WTC11 (cell line): ENCODE measurements around the gene HMGCS2. TPM values are rescaled to one million over a fixed set of nuclear protein-coding genes. Genes with fewer than 3 reads are reported as not detected.

Experiments
- ATAC-seq: fragments of 200-7000 bp; cut with Tn5 transposase; 2 replicates; pipeline ENCODE4 v1.10.0; 2021; ENCODE audit warnings: mild to moderate bottlenecking, moderate library complexity
- CTCF ChIA-PET: fragments of 300-600 bp; sonication (Branson Sonifier 250); formaldehyde crosslinking; loops from one replicate; lab custom pipeline; 2021; ENCODE audit warnings: antibody characterized with exemption; lab: Charles Lee
- POLR2A ChIA-PET: fragments of 350-600 bp; sonication (Branson Sonifier 250); formaldehyde crosslinking; loops from one replicate; lab custom pipeline; 2021; ENCODE audit warnings: antibody characterized with exemption; lab: Charles Lee
- DNase-seq: peaks from one replicate; pipeline ENCODE4 v3.0.0; 2021; ENCODE audit warnings: low spot score
- H3K27ac Mint-ChIP-seq: 2 replicates; pipeline ENCODE4 v1.8.0; 2021; ENCODE audit warnings: mixed read lengths
- H3K27me3 Mint-ChIP-seq: 2 replicates; pipeline ENCODE4 v1.8.0; 2021; ENCODE audit warnings: low read depth, mild to moderate bottlenecking, moderate library complexity, mixed read lengths
- H3K36me3 Mint-ChIP-seq: 2 replicates; pipeline ENCODE4 v1.8.0; 2021; ENCODE audit warnings: mixed read lengths
- H3K4me1 Mint-ChIP-seq: 2 replicates; pipeline ENCODE4 v1.8.0; 2022; ENCODE audit warnings: mixed read lengths
- H3K4me3 Mint-ChIP-seq: 2 replicates; pipeline ENCODE4 v1.8.0; 2021; ENCODE audit warnings: mild to moderate bottlenecking, moderate library complexity, mixed read lengths
- H3K9me3 Mint-ChIP-seq: 2 replicates; pipeline ENCODE4 v1.8.0; 2021; ENCODE audit warnings: mixed read lengths
- ARID4B ChIP-seq: sonication (generic); formaldehyde crosslinking; IDR thresholded peaks from 2 replicates; pipeline ENCODE4 v1.8.0; 2023; ENCODE audit warnings: missing genetic modification reagents, mild to moderate bottlenecking, borderline replicate concordance
- CTCF ChIP-seq: fragments of 200-600 bp; IDR thresholded peaks from 2 replicates; pipeline ENCODE4 v1.8.0; 2022; ENCODE audit warnings: antibody characterized with exemption
- ESRRA ChIP-seq: sonication (generic); formaldehyde crosslinking; IDR thresholded peaks from 2 replicates; pipeline ENCODE4 v1.8.1; 2022; ENCODE audit warnings: mild to moderate bottlenecking, missing genetic modification reagents, borderline replicate concordance
- ETV6 ChIP-seq: sonication (generic); formaldehyde crosslinking; IDR thresholded peaks from 2 replicates; pipeline ENCODE4 v1.8.1; 2022; ENCODE audit warnings: mild to moderate bottlenecking, missing genetic modification reagents
- FOXP4 ChIP-seq: sonication (generic); formaldehyde crosslinking; IDR thresholded peaks from 2 replicates; pipeline ENCODE4 v1.8.0; 2022; ENCODE audit warnings: mild to moderate bottlenecking, missing genetic modification reagents
- MXD4 ChIP-seq: fragments of 250-450 bp; sonication (Bioruptor Pico); IDR thresholded peaks from 2 replicates; pipeline ENCODE4 v1.8.0; 2021; ENCODE audit warnings: mild to moderate bottlenecking, moderate library complexity, borderline replicate concordance
- NR1H2 ChIP-seq: sonication (generic); formaldehyde crosslinking; IDR thresholded peaks from 2 replicates; pipeline ENCODE4 v1.9.0; 2021; ENCODE audit warnings: mild to moderate bottlenecking, moderate library complexity, missing genetic modification reagents
- PREB ChIP-seq: sonication (generic); formaldehyde crosslinking; IDR thresholded peaks from 2 replicates; pipeline ENCODE4 v1.8.1; 2022; ENCODE audit warnings: mild to moderate bottlenecking, missing genetic modification reagents, moderate library complexity, borderline replicate concordance
- PRRX2 ChIP-seq: fragments of 250-450 bp; sonication (Bioruptor Pico); IDR thresholded peaks from 2 replicates; pipeline ENCODE4 v1.8.0; 2021; ENCODE audit warnings: mild to moderate bottlenecking
- SMAD3 ChIP-seq: sonication (generic); formaldehyde crosslinking; IDR thresholded peaks from 2 replicates; pipeline ENCODE4 v1.8.0; 2022; ENCODE audit warnings: missing genetic modification reagents, mild to moderate bottlenecking, borderline replicate concordance
- SP1 ChIP-seq: sonication (generic); formaldehyde crosslinking; conservative IDR thresholded peaks from 2 replicates; pipeline ENCODE4 v1.8.1; 2022; ENCODE audit warnings: missing genetic modification reagents
- TEAD1 ChIP-seq: sonication (generic); formaldehyde crosslinking; IDR thresholded peaks from 2 replicates; pipeline ENCODE4 v1.8.0; 2022; ENCODE audit warnings: mild to moderate bottlenecking, missing genetic modification reagents
- ZNF121 ChIP-seq: sonication (generic); formaldehyde crosslinking; IDR thresholded peaks from 2 replicates; pipeline ENCODE4 v1.8.0; 2023; ENCODE audit warnings: missing genetic modification reagents
- ZNF263 ChIP-seq: sonication (generic); formaldehyde crosslinking; IDR thresholded peaks from 2 replicates; pipeline ENCODE4 v1.8.1; 2022; ENCODE audit warnings: low read depth, mild to moderate bottlenecking, moderate library complexity, missing genetic modification reagents
- ZNF423 ChIP-seq: fragments of 250-450 bp; sonication (Bioruptor Pico); IDR thresholded peaks from 2 replicates; pipeline ENCODE4 v2.1.2; 2022; ENCODE audit warnings: mild to moderate bottlenecking, moderate library complexity
- total RNA-seq: library from RNA; stranded (reverse); gene quantifications from 3 replicates; pipeline ENCODE4 v1.2.3, GENCODE V29; 2021
- TF ChIP-seq, protein P1 (sequence below): fragments of 250-450 bp; sonication (Bioruptor Pico); IDR thresholded peaks from 2 replicates; pipeline ENCODE4 v1.9.0; 2021; ENCODE audit warnings: moderate library complexity, mild to moderate bottlenecking, inconsistent platforms, borderline replicate concordance
- TF ChIP-seq, protein P2 (sequence below): fragments of 250-450 bp; sonication (Bioruptor Pico); IDR thresholded peaks from 2 replicates; pipeline ENCODE4 v1.9.0; 2021; ENCODE audit warnings: mild to moderate bottlenecking
- TF ChIP-seq, protein P3 (sequence below): fragments of 250-450 bp; sonication (Bioruptor Pico); IDR thresholded peaks from 2 replicates; pipeline ENCODE4 v2.1.2; 2022; ENCODE audit warnings: mild to moderate bottlenecking, moderate library complexity
- TF ChIP-seq, protein P4 (sequence below): sonication (generic); formaldehyde crosslinking; IDR thresholded peaks from 2 replicates; pipeline ENCODE4 v1.8.1; 2022; ENCODE audit warnings: low read depth, mild to moderate bottlenecking, moderate library complexity, missing genetic modification reagents, borderline replicate concordance

Gene HMGCS2
- total RNA-seq, 1 experiment from 2014 or later = 0.24 TPM

- POLR2A ChIA-PET = no interaction called here
- Mint-ChIP-seq H3K27me3 (no peaks in the 10 kb centered on the region), H3K4me1 (no peaks in the 10 kb centered on the region), H3K36me3 (no peaks in the 10 kb centered on the region), H3K9me3 (no peaks in the 10 kb centered on the region), H3K4me3 (no peak overlapping the region), H3K27ac (no peak overlapping the region)
- TF ChIP-seq ESRRA (no peak), ZNF121 (CRISPR knock-in tag) (no peak), PRRX2 (CRISPR knock-in tag) (no peak), SP1 (CRISPR knock-in tag) (no peak), TEAD1 (CRISPR knock-in tag) (no peak), ZNF423 (CRISPR knock-in tag) (no peak), CTCF (no peak), SMAD3 (CRISPR knock-in tag) (no peak), MXD4 (CRISPR knock-in tag) (no peak), NR1H2 (no peak), ARID4B (no peak), PREB (CRISPR knock-in tag) (no peak), ETV6 (CRISPR knock-in tag) (no peak), ZNF263 (no peak), FOXP4 (no peak)
- TF ChIP-seq, protein P1, sequence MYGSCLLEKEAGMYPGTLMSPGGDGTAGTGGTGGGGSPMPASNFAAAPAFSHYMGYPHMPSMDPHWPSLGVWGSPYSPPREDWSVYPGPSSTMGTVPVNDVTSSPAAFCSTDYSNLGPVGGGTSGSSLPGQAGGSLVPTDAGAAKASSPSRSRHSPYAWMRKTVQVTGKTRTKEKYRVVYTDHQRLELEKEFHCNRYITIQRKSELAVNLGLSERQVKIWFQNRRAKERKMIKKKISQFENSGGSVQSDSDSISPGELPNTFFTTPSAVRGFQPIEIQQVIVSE (CRISPR knock-in tag) = no peak
- TF ChIP-seq, protein P2, sequence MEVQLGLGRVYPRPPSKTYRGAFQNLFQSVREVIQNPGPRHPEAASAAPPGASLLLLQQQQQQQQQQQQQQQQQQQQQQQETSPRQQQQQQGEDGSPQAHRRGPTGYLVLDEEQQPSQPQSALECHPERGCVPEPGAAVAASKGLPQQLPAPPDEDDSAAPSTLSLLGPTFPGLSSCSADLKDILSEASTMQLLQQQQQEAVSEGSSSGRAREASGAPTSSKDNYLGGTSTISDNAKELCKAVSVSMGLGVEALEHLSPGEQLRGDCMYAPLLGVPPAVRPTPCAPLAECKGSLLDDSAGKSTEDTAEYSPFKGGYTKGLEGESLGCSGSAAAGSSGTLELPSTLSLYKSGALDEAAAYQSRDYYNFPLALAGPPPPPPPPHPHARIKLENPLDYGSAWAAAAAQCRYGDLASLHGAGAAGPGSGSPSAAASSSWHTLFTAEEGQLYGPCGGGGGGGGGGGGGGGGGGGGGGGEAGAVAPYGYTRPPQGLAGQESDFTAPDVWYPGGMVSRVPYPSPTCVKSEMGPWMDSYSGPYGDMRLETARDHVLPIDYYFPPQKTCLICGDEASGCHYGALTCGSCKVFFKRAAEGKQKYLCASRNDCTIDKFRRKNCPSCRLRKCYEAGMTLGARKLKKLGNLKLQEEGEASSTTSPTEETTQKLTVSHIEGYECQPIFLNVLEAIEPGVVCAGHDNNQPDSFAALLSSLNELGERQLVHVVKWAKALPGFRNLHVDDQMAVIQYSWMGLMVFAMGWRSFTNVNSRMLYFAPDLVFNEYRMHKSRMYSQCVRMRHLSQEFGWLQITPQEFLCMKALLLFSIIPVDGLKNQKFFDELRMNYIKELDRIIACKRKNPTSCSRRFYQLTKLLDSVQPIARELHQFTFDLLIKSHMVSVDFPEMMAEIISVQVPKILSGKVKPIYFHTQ = no peak
- TF ChIP-seq, protein P3, sequence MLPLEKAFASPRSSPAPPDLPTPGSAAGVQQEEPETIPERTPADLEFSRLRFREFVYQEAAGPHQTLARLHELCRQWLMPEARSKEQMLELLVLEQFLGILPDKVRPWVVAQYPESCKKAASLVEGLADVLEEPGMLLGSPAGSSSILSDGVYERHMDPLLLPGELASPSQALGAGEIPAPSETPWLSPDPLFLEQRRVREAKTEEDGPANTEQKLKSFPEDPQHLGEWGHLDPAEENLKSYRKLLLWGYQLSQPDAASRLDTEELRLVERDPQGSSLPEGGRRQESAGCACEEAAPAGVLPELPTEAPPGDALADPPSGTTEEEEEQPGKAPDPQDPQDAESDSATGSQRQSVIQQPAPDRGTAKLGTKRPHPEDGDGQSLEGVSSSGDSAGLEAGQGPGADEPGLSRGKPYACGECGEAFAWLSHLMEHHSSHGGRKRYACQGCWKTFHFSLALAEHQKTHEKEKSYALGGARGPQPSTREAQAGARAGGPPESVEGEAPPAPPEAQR (CRISPR knock-in tag) = no peak
- TF ChIP-seq, protein P4, sequence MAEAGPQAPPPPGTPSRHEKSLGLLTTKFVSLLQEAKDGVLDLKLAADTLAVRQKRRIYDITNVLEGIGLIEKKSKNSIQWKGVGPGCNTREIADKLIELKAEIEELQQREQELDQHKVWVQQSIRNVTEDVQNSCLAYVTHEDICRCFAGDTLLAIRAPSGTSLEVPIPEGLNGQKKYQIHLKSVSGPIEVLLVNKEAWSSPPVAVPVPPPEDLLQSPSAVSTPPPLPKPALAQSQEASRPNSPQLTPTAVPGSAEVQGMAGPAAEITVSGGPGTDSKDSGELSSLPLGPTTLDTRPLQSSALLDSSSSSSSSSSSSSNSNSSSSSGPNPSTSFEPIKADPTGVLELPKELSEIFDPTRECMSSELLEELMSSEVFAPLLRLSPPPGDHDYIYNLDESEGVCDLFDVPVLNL = no peak
- DNase-seq (no peak), ATAC-seq (no peak)
- CTCF ChIA-PET = interaction anchor here (1.1 to 2.9 kb wide), 2 partner anchors 15 to 24 kb away, joined by 3 to 21 read pairs; no protein-coding TSS in a partner anchor
These were observed 25.6 kb upstream of the HMGCS2 start for GRCh38 chr1:119794230-119794875.
